Neural cell (in vitro differentiated cells): ENCODE data around the gene MYO1D. TPM values are rescaled to one million over a fixed set of nuclear protein-coding genes. Genes with fewer than 3 reads are reported as not detected.

Experiments used
- H2AFZ ChIP-seq: fragments of 200-600, 300-800 bp; sonication (generic), shearing (Covaris generic); 2 replicates; pipeline ENCODE4 v1.6.0; 2014; ENCODE audit warnings: low read depth, mild to moderate bottlenecking, antibody characterized with exemption, low read length, moderate library complexity
- H3F3A ChIP-seq: fragments of 200-600 bp; shearing (Covaris generic); 2 replicates; pipeline ENCODE4 v1.6.1; 2016; ENCODE audit warnings: mild to moderate bottlenecking, moderate library complexity, mixed read lengths, antibody characterized with exemption, low read length; ENCODE audit not compliant: insufficient read depth, poor library complexity, severe bottlenecking
- H3K27ac ChIP-seq: fragments of 200-600, 300-800 bp; sonication (generic), shearing (Covaris generic); 2 replicates; pipeline ENCODE4 v1.5.1; 2014; ENCODE audit warnings: mild to moderate bottlenecking, low read length, moderate library complexity
- H3K27me3 ChIP-seq: fragments of 300-800, 200-600 bp; sonication (generic), shearing (Covaris generic); 2 replicates; pipeline ENCODE4 v1.6.0; 2014; ENCODE audit warnings: mild to moderate bottlenecking, low read depth, low read length, moderate library complexity; ENCODE audit not compliant: insufficient read depth
- H3K36me3 ChIP-seq: fragments of 300-800, 200-600 bp; sonication (generic), shearing (Covaris generic); 2 replicates; pipeline ENCODE4 v1.5.1; 2014; ENCODE audit warnings: mild to moderate bottlenecking, antibody characterized with exemption, low read length, moderate library complexity; ENCODE audit not compliant: insufficient read depth
- H3K4me2 ChIP-seq: fragments of 300-800, 200-600 bp; sonication (generic), shearing (Covaris generic); 2 replicates; pipeline ENCODE4 v1.6.0; 2014; ENCODE audit warnings: mild to moderate bottlenecking, low read length
- H3K4me3 ChIP-seq: fragments of 300-800, 200-600 bp; sonication (generic), shearing (Covaris generic); 2 replicates; pipeline ENCODE4 v1.5.1; 2014; ENCODE audit warnings: mild to moderate bottlenecking, low read length, moderate library complexity
- H3K79me2 ChIP-seq: fragments of 200-600 bp; shearing (Covaris generic); replicated peaks from 2 replicates; pipeline ENCODE4 v1.6.0; 2014; ENCODE audit warnings: mild to moderate bottlenecking, low read length, moderate library complexity; ENCODE audit not compliant: insufficient read depth
- H3K9ac ChIP-seq: fragments of 300-800, 200-600 bp; sonication (generic), shearing (Covaris generic); 2 replicates; pipeline ENCODE4 v1.6.1; 2016; ENCODE audit warnings: mild to moderate bottlenecking, low read length, mixed read lengths
- H3K9me2 ChIP-seq: fragments of 200-600 bp; shearing (Covaris generic); 2 replicates; pipeline ENCODE4 v1.6.1; 2016; ENCODE audit warnings: mild to moderate bottlenecking, low read length, mixed read lengths; ENCODE audit not compliant: insufficient read depth
- H3K9me3 ChIP-seq: fragments of 200-600, 300-800 bp; sonication (generic), shearing (Covaris generic); 2 replicates; pipeline ENCODE4 v1.6.1; 2016; ENCODE audit warnings: mild to moderate bottlenecking, mixed run types, low read length, moderate library complexity, mixed read lengths
- H4K20me1 ChIP-seq: fragments of 200-600 bp; shearing (Covaris generic); 2 replicates; pipeline ENCODE4 v1.6.1; 2016; ENCODE audit warnings: mild to moderate bottlenecking, mixed run types; ENCODE audit not compliant: insufficient read depth
- EP300 ChIP-seq: fragments of 450-650 bp; conservative IDR thresholded peaks from 2 replicates; pipeline ENCODE4 v1.6.1; 2014; ENCODE audit warnings: antibody characterized with exemption, mild to moderate bottlenecking, moderate library complexity; ENCODE audit not compliant: poor library complexity, severe bottlenecking
- EZH2 ChIP-seq: fragments of 200-600, 300-800 bp; shearing (Covaris generic), sonication (generic); IDR thresholded peaks from 2 replicates; pipeline ENCODE4 v1.6.1; 2014; ENCODE audit warnings: antibody characterized with exemption, low read length, borderline replicate concordance, mild to moderate bottlenecking; ENCODE audit not compliant: insufficient read depth, poor library complexity, severe bottlenecking
- MXI1 ChIP-seq: fragments of 450-650 bp; conservative IDR thresholded peaks from 2 replicates; pipeline ENCODE4 v1.6.1; 2014; ENCODE audit warnings: antibody characterized with exemption, mild to moderate bottlenecking; ENCODE audit not compliant: poor library complexity, severe bottlenecking
- POLR2AphosphoS5 ChIP-seq: IDR thresholded peaks from 2 replicates; pipeline ENCODE4 v1.6.1; 2012
- RAD21 ChIP-seq: fragments of 450-650 bp; conservative IDR thresholded peaks from 2 replicates; pipeline ENCODE4 v1.6.1; 2014; ENCODE audit warnings: antibody characterized with exemption, mild to moderate bottlenecking, moderate library complexity
- SMC3 ChIP-seq: fragments of 450-650 bp; conservative IDR thresholded peaks from 2 replicates; pipeline ENCODE4 v1.6.1; 2014; ENCODE audit warnings: antibody characterized with exemption, mild to moderate bottlenecking, moderate library complexity; ENCODE audit not compliant: poor library complexity
- TAF1 ChIP-seq: IDR thresholded peaks from 2 replicates; pipeline ENCODE4 v1.6.1; 2012; ENCODE audit warnings: low read depth
- polyA plus RNA-seq: library from polyadenylated mRNA; depleted of rRNA; stranded (reverse); fragments of >200 nt; gene quantifications from 2 replicates; pipeline ENCODE4 v1.2.3, GENCODE V29; 2014
- TF ChIP-seq, protein P1 (sequence below): fragments of 450-650 bp; IDR thresholded peaks from 2 replicates; pipeline ENCODE4 v1.5.1; 2014; ENCODE audit warnings: antibody characterized with exemption, mild to moderate bottlenecking, moderate library complexity; ENCODE audit not compliant: poor library complexity, severe bottlenecking
- TF ChIP-seq, protein P2 (sequence below): IDR thresholded peaks from 2 replicates; pipeline ENCODE4 v1.6.1; 2012; ENCODE audit warnings: borderline replicate concordance

Gene MYO1D
- polyA plus RNA-seq, 1 donor from 2014 or later, result 10.7 TPM

DNA sequence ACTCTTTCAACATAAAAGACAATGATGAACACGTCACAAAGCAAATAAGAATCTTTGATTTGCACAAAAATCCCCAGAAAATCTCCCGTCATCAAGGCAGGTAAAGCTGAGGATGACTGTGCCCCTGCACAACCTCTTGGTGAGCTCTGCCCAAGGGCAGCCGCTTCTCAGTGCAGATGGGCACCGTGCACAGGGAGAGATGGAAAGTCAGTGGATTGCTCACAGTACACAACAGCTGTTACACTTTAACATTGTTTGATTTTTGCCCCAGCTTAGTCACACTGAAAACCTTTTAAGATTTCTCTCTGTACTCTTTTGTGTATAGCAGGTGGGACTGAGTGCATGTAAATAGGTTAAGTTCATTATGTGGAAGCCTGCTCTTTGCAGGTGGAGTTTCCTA, 285.9 kb downstream of the MYO1D start:
- no peak for TF ChIP-seq SMC3
- H3K4me3 ChIP-seq, result no peak overlapping the region
- H3K9me2 ChIP-seq, result no peaks in the 10 kb centered on the region
- no peaks in the 10 kb centered on the region for H3K27me3 ChIP-seq
- H3K9me3 ChIP-seq, result no peaks in the 10 kb centered on the region
- H2AFZ ChIP-seq, result no peak overlapping the region
- H3K9ac ChIP-seq, result no peak overlapping the region
- no peaks in the 10 kb centered on the region for H3F3A ChIP-seq
- no peaks in the 10 kb centered on the region for H3K36me3 ChIP-seq
- H4K20me1 ChIP-seq, result no peaks in the 10 kb centered on the region
- no peaks in the 10 kb centered on the region for H3K79me2 ChIP-seq
- H3K27ac ChIP-seq, result no peak overlapping the region
- no peak overlapping the region for H3K4me2 ChIP-seq

DNA sequence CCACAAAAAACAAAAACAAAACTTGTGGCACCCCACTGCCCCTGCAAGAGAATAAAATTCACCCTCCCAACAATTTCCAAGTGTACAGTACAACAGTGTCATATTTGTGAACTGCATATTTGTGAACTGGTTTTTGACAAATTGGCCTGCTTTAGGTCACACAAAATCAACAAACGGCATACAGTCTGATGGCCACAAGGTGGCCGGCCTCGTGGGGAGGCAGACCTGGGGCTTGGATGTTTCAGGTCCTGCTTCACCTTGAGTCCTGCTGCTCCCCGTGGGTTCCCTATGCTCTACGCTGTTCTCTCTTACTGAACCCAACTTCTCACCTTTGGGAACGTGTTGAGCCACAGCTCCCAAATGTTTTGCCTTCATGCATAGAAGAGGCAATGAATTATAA, 287.9 kb downstream of the MYO1D start:
- Histone ChIP-seq H3K27ac (no peak overlapping the region), H3K9me2 (no peaks in the 10 kb centered on the region), H3K4me3 (no peak overlapping the region), H2AFZ (no peak overlapping the region), H3K36me3 (no peaks in the 10 kb centered on the region), H4K20me1 (no peaks in the 10 kb centered on the region), H3F3A (no peaks in the 10 kb centered on the region), H3K9me3 (no peaks in the 10 kb centered on the region), H3K27me3 (no peaks in the 10 kb centered on the region), H3K4me2 (no peak overlapping the region), H3K9ac (no peak overlapping the region), H3K79me2 (no peaks in the 10 kb centered on the region)
- TF ChIP-seq, protein P1, sequence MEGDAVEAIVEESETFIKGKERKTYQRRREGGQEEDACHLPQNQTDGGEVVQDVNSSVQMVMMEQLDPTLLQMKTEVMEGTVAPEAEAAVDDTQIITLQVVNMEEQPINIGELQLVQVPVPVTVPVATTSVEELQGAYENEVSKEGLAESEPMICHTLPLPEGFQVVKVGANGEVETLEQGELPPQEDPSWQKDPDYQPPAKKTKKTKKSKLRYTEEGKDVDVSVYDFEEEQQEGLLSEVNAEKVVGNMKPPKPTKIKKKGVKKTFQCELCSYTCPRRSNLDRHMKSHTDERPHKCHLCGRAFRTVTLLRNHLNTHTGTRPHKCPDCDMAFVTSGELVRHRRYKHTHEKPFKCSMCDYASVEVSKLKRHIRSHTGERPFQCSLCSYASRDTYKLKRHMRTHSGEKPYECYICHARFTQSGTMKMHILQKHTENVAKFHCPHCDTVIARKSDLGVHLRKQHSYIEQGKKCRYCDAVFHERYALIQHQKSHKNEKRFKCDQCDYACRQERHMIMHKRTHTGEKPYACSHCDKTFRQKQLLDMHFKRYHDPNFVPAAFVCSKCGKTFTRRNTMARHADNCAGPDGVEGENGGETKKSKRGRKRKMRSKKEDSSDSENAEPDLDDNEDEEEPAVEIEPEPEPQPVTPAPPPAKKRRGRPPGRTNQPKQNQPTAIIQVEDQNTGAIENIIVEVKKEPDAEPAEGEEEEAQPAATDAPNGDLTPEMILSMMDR, result no peak
- TF ChIP-seq POLR2AphosphoS5, result no peak
- TF ChIP-seq TAF1, result no peak
- TF ChIP-seq MXI1, result no peak
- TF ChIP-seq EZH2, result no peak
- TF ChIP-seq SMC3, result no peak
- TF ChIP-seq RAD21, result no peak
- TF ChIP-seq EP300, result no peak
- TF ChIP-seq, protein P2, sequence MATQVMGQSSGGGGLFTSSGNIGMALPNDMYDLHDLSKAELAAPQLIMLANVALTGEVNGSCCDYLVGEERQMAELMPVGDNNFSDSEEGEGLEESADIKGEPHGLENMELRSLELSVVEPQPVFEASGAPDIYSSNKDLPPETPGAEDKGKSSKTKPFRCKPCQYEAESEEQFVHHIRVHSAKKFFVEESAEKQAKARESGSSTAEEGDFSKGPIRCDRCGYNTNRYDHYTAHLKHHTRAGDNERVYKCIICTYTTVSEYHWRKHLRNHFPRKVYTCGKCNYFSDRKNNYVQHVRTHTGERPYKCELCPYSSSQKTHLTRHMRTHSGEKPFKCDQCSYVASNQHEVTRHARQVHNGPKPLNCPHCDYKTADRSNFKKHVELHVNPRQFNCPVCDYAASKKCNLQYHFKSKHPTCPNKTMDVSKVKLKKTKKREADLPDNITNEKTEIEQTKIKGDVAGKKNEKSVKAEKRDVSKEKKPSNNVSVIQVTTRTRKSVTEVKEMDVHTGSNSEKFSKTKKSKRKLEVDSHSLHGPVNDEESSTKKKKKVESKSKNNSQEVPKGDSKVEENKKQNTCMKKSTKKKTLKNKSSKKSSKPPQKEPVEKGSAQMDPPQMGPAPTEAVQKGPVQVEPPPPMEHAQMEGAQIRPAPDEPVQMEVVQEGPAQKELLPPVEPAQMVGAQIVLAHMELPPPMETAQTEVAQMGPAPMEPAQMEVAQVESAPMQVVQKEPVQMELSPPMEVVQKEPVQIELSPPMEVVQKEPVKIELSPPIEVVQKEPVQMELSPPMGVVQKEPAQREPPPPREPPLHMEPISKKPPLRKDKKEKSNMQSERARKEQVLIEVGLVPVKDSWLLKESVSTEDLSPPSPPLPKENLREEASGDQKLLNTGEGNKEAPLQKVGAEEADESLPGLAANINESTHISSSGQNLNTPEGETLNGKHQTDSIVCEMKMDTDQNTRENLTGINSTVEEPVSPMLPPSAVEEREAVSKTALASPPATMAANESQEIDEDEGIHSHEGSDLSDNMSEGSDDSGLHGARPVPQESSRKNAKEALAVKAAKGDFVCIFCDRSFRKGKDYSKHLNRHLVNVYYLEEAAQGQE, result no peak

DNA sequence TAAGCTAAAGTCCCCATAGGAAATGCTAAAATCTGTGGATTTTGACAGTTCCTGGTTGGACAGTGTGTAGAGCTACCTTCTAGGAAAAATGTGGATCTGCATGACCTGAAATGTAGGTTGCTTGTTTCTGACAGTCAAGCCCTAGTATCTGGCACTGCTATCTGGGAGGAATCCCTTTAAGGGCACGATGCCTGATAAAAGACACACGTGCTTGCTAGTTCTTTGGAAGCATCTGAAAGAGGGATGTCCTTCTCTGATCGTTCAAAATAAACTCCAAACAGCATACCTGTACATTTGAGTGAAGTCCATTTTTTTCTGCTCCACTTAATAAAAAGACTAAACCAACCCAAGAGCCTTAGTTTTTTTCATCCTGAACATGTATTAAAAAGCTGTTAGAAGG, 288.8 kb downstream of the MYO1D start:
- Histone ChIP-seq H3K9me3 (no peaks in the 10 kb centered on the region), H2AFZ (no peak overlapping the region), H3K27ac (no peak overlapping the region), H3K4me2 (no peak overlapping the region), H3K27me3 (no peaks in the 10 kb centered on the region), H3K4me3 (no peak overlapping the region), H4K20me1 (no peaks in the 10 kb centered on the region), H3K9me2 (no peaks in the 10 kb centered on the region), H3K79me2 (no peaks in the 10 kb centered on the region), H3K36me3 (no peaks in the 10 kb centered on the region), H3F3A (no peaks in the 10 kb centered on the region), H3K9ac (no peak overlapping the region)
- no peak for TF ChIP-seq EP300
- no peak for TF ChIP-seq TAF1
- TF ChIP-seq MXI1, result no peak
- TF ChIP-seq, protein P1, result no peak
- TF ChIP-seq, protein P2, result no peak
- TF ChIP-seq POLR2AphosphoS5, result no peak
- TF ChIP-seq SMC3, result no peak
